K562 (cell line): ENCODE data around the gene NDC1. TPM values are rescaled to one million over a fixed set of nuclear protein-coding genes. Genes with fewer than 3 reads are reported as not detected.
A peak's percentile ranks its signal among the peaks of the same experiment; 100 is the strongest.

Experiments used
- ATAC-seq: fragments of 200-7000 bp; cut with Tn5 transposase; 3 replicates; pipeline ENCODE4 v1.9.1; 2020; ENCODE audit warnings: moderate library complexity
- BruUV-seq: library from RNA; stranded (reverse); fragments of 400-500 nt; replicated peaks from 2 replicates; lab custom pipeline; 2021; lab: Mats Ljungman, UMichigan
- CTCF ChIA-PET: fragments of 300-600 bp; formaldehyde crosslinking; extraction: SDS; loops from one replicate; lab custom pipeline; 2021; ENCODE audit warnings: low intra/inter-chr PET ratio; lab: Yijun Ruan, JAX
- POLR2A ChIA-PET: fragments of 300-600, 350-650 bp; sonication (Branson Sonifier 250); formaldehyde crosslinking; extraction: SDS; loops from one replicate; lab custom pipeline; 2021; ENCODE audit warnings: antibody characterized with exemption, inconsistent platforms; lab: Yijun Ruan, JAX
- DNase-seq, 4 experiments: peaks; one replicate each; pipeline versions ENCODE4 v3.0.0 to v3.0.0-alpha.2; 2011 to 2018; ENCODE audit warnings: low spot score in 3 of 4, mixed read lengths in 3 of 4; ENCODE audit errors: extremely low read depth in 1 of 4
- FAIRE-seq: peaks from 2 replicates; lab custom pipeline; 2011; peaks lifted over from hg19 to GRCh38; lab: Jason Lieb, UNC
- H2AFZ ChIP-seq: 2 replicates; pipeline ENCODE4 v1.6.0; 2011; ENCODE audit warnings: low read depth, low read length, control low read depth, inconsistent platforms
- H3K27ac ChIP-seq: fragments of 200-600 bp; 3 replicates; pipeline ENCODE4 v1.8.0; 2011; ENCODE audit warnings: low read depth, mild to moderate bottlenecking, control low read depth, inconsistent platforms, low read length, moderate library complexity, mixed read lengths; ENCODE audit errors: extremely low read depth
- H3K27me3 ChIP-seq, 2 experiments: fragments of 300-600 bp in 1 of 2; 2 replicates in 1 of 2; 3 replicates in 1 of 2; pipeline versions ENCODE4 v1.6.0 to v1.8.0; 2011; ENCODE audit warnings: inconsistent platforms in 2 of 2, low read length in 2 of 2, mild to moderate bottlenecking in 1 of 2, mixed read lengths in 1 of 2, moderate library complexity in 1 of 2; ENCODE audit not compliant: control insufficient read depth in 2 of 2, insufficient read depth in 2 of 2
- H3K36me3 ChIP-seq: fragments of 300-600 bp; 3 replicates; pipeline ENCODE4 v1.8.0; 2011; ENCODE audit warnings: mild to moderate bottlenecking, low read length, inconsistent platforms; ENCODE audit not compliant: control insufficient read depth, insufficient read depth
- H3K4me1 ChIP-seq, 2 experiments: fragments of 200-600 bp in 1 of 2; replicated peaks in 1 of 2; 2 replicates in 1 of 2; 3 replicates in 1 of 2; pipeline versions ENCODE4 v1.5.1 to v1.8.0; 2011; ENCODE audit warnings: inconsistent platforms in 2 of 2, low read length in 2 of 2, mild to moderate bottlenecking in 1 of 2, mixed read lengths in 1 of 2, moderate library complexity in 1 of 2; ENCODE audit not compliant: control insufficient read depth in 2 of 2, insufficient read depth in 2 of 2
- H3K4me2 ChIP-seq: 2 replicates; pipeline ENCODE4 v1.6.1; 2011; ENCODE audit warnings: low read length, control low read depth, inconsistent platforms, mixed read lengths; ENCODE audit not compliant: insufficient read depth
- H3K4me3 ChIP-seq: fragments of 200-600 bp; sonication (generic), shearing (Covaris generic); 2 replicates; pipeline ENCODE4 v1.5.1; 2016; ENCODE audit warnings: control low read depth, inconsistent platforms
- H3K79me2 ChIP-seq: fragments of 200-600 bp; 3 replicates; pipeline ENCODE4 v1.8.0; 2011; ENCODE audit warnings: low read length, inconsistent platforms; ENCODE audit not compliant: control insufficient read depth, insufficient read depth
- H3K9ac ChIP-seq, 2 experiments: 2 replicates each; pipeline versions ENCODE4 v1.6.0 to v1.6.1; 2011; ENCODE audit warnings: low read depth in 2 of 2, low read length in 2 of 2, control low read depth in 1 of 2, inconsistent platforms in 1 of 2, mild to moderate bottlenecking in 1 of 2, mixed read lengths in 1 of 2; ENCODE audit not compliant: insufficient read depth in 1 of 2
- H3K9me1 ChIP-seq: one replicate; pipeline ENCODE4 v1.6.0; 2011; ENCODE audit warnings: inconsistent platforms, mild to moderate bottlenecking, low read length, moderate library complexity; ENCODE audit not compliant: control insufficient read depth, insufficient read depth
- H3K9me3 ChIP-seq: replicated peaks from 2 replicates; pipeline ENCODE4 v1.5.1; 2011; ENCODE audit warnings: low read depth, low read length, inconsistent platforms; ENCODE audit not compliant: control insufficient read depth, insufficient read depth
- H4K20me1 ChIP-seq: replicated peaks from 2 replicates; pipeline ENCODE4 v1.6.1; 2011; ENCODE audit warnings: low read length, inconsistent platforms, mixed read lengths; ENCODE audit not compliant: control insufficient read depth, insufficient read depth
- BCOR ChIP-seq: fragments of 450-650 bp; IDR thresholded peaks from 2 replicates; pipeline ENCODE4 v1.6.1; 2016
- CBFA2T2 ChIP-seq: fragments of 450-650 bp; conservative IDR thresholded peaks from 2 replicates; pipeline ENCODE4 v1.6.1; 2017; ENCODE audit warnings: mild to moderate bottlenecking
- CTCF ChIP-seq, 3 experiments: IDR thresholded peaks in 2 of 3; conservative IDR thresholded peaks in 1 of 3; 2 replicates each; pipeline ENCODE4 v1.5.1; 2011 to 2012; ENCODE audit warnings: low read length in 3 of 3, mild to moderate bottlenecking in 3 of 3, control low read depth in 2 of 3, improper control_type of control experiment in 1 of 3, inconsistent platforms in 1 of 3, low read depth in 1 of 3, mixed read lengths in 1 of 3, moderate library complexity in 1 of 3; ENCODE audit not compliant: insufficient read depth in 2 of 3
- DEAF1 ChIP-seq: fragments of 450-650 bp; formaldehyde crosslinking; IDR thresholded peaks from 2 replicates; pipeline ENCODE4 v1.4.0; 2020; ENCODE audit warnings: mild to moderate bottlenecking, moderate library complexity
- DNMT1 ChIP-seq: fragments of 450-650 bp; IDR thresholded peaks from 2 replicates; pipeline ENCODE4 v1.6.1; 2016; ENCODE audit warnings: antibody characterized with exemption, mild to moderate bottlenecking
- FOXA1 ChIP-seq: fragments of 450-650 bp; IDR thresholded peaks from 2 replicates; pipeline ENCODE4 v1.6.1; 2016; ENCODE audit warnings: mild to moderate bottlenecking, borderline replicate concordance
- REST ChIP-seq, 2 experiments: fragments of 450-650 bp; formaldehyde crosslinking in 1 of 2; IDR thresholded peaks; 2 replicates each; pipeline versions ENCODE4 v1.4.0 to v1.6.1; 2014 to 2020; ENCODE audit warnings: mild to moderate bottlenecking in 2 of 2, borderline replicate concordance in 1 of 2, low read depth in 1 of 2
- ZNF589 ChIP-seq: fragments of 200-800 bp; sonication (Bioruptor generic); IDR thresholded peaks from 2 replicates; pipeline ENCODE4 v1.6.1; 2016; ENCODE audit warnings: low read depth, missing genetic modification characterization, missing compliant biosample characterization
- WGBS: fragments of 100-300 bp; shearing (Covaris generic); methylation state at CpG from one replicate; pipeline ENCODE4 v1.1.6; 2016; ENCODE audit warnings: low coverage, mixed read lengths; ENCODE audit not compliant: insufficient coverage; ENCODE audit errors: missing lambda C conversion rate; 5-methylcytosine and 5-hydroxymethylcytosine counted together
- in situ Hi-C: fragments of 300-500 bp; cut with MboI; formaldehyde crosslinking; loops from 4 replicates; pipeline ENCODE4 v1.15.0; 2018; ENCODE audit warnings: inconsistent platforms, mixed read lengths
- intact Hi-C: fragments of 100-400 bp; cut with micrococcal nuclease; formaldehyde crosslinking; loops from 2 replicates; pipeline ENCODE4 v1.14.2; 2022
- polyA plus RNA-seq, 8 experiments: library from polyadenylated mRNA; depleted of rRNA in 4 of 8; stranded (reverse) in 5 of 8; unstranded in 3 of 8; fragments of >200 nt; fragmentation: Nextera tagmentation in 2 of 8; fragmentation: Illumina TruSeq in 1 of 8; extraction: Ambion mirVana in 2 of 8; extraction: Trizol in 1 of 8; gene quantifications; 2 replicates each; pipeline versions ENCODE4 v1.2.1 to v1.2.3, GENCODE V29; 2011 to 2014; ENCODE audit warnings: inconsistent platforms in 1 of 8, missing spikeins in 1 of 8
- total RNA-seq, 7 experiments: library from RNA; depleted of rRNA in 6 of 7; stranded (reverse); fragments of >200 nt in 6 of 7; fragmentation: Illumina TruSeq in 2 of 7; extraction: Trizol in 2 of 7; gene quantifications; 2 replicates each; pipeline versions ENCODE4 v1.2.1 to v1.2.3, GENCODE V29; 2011 to 2021; ENCODE audit warnings: low replicate concordance in 1 of 7

Gene NDC1
- total and polyA plus RNA-seq, 9 of the 15 experiments (the other 6 are each of a cell fraction or from before 2014, with no cell fraction given): 26.9 to 102 (median 64.5) TPM

- intact Hi-C loops: loop anchor here (1.0 kb wide), 2 partner anchors 39 to 269 kb away; no protein-coding TSS in a partner anchor
- Histone ChIP-seq H3K36me3 (no peaks in the 10 kb centered on the region), H3K79me2 (no peaks in the 10 kb centered on the region), H2AFZ (no peak overlapping the region), H4K20me1 (no peaks in the 10 kb centered on the region), H3K9me1 (no peaks in the 10 kb centered on the region), H3K9ac (no peak overlapping the region), H3K4me2 (no peak overlapping the region), H3K4me1 (no peaks in the 10 kb centered on the region), H3K27ac (no peak overlapping the region), H3K27me3 (peaks cover 5 to 6% of the 10 kb centered on the region in 2 experiments; a peak in 1 of 5 replicates), H3K9me3 (no peaks in the 10 kb centered on the region), H3K4me3 (no peak overlapping the region)
- ATAC-seq: peak; percentile 95
- WGBS: 12% methylated on average over 6 of the region's 6 CpGs
- no TSS peak for BruUV-seq
- in situ Hi-C loops: loop anchor here (5.0 kb wide), 1 partner anchor 267 kb away; no protein-coding TSS in a partner anchor
- FAIRE-seq: peak; percentile 97
- CTCF ChIA-PET: interaction anchor here (0.6 to 1.5 kb wide), 5 partner anchors 39 to 476 kb away, joined by 3 to 12 read pairs (median 4); no protein-coding TSS in a partner anchor
- peak; percentile 65 to 73 (median 68) for DNase-seq
- POLR2A ChIA-PET: interaction anchor here (0.6 kb wide), 1 partner anchor 161 kb away, joined by 5 read pairs; no protein-coding TSS in a partner anchor
- TF ChIP-seq BCOR: peak; percentile 58; the same call in 1 of the 2 replicates
- TF ChIP-seq CBFA2T2: no peak
- TF ChIP-seq DNMT1: no peak
- peak; percentile 74 to 83 (median 81) for TF ChIP-seq CTCF (IDR thresholded peaks at IDR 0.05 in 2 of 3, conservative IDR thresholded peaks at IDR 0.05 in 1 of 3; ENCODE audit: insufficient read depth in 2 of 3, low read depth in 1 of 3, low read length in 3 of 3)
- TF ChIP-seq DEAF1 (CRISPR knock-in tag): peak; percentile 53
- no peak for TF ChIP-seq FOXA1
- TF ChIP-seq ZNF589 (CRISPR knock-in tag): no peak
- TF ChIP-seq REST (IDR thresholded peaks at IDR 0.05; ENCODE audit: borderline replicate concordance): peak; percentile 66; the same call in 1 of the 2 replicates
- TF ChIP-seq REST (CRISPR knock-in tag; IDR thresholded peaks at IDR 0.05; ENCODE audit: low read depth): no peak
Measured at GRCh38 chr1:53754484-53755312, 83.4 kb downstream of the NDC1 start.
